Suprapubic skin (tissue), 4 donors: Measurements from ENCODE around the gene GAS6. TPM values are rescaled to one million over a fixed set of nuclear protein-coding genes. Genes with fewer than 3 reads are reported as not detected.
A peak's percentile ranks its signal among the peaks of the same experiment; 100 is the strongest.
"Not testable (repeated sequence)": the region's sequence is repeated elsewhere in the genome, so short reads cannot be mapped to it uniquely, and the experiment has no call there.

Experiments used
- DNase-seq, 2 donors: peaks; one replicate each; pipeline ENCODE4 v3.0.0-alpha.2; 2019; ENCODE audit warnings: low spot score in 2 of 2
- H3K27ac ChIP-seq: fragments of 200-600 bp; sonication (generic); one replicate; pipeline ENCODE4 v1.5.1; 2019
- H3K27me3 ChIP-seq: fragments of 200-600 bp; sonication (generic); one replicate; pipeline ENCODE4 v1.5.1; 2019
- H3K36me3 ChIP-seq: fragments of 200-600 bp; sonication (generic); one replicate; pipeline ENCODE4 v1.5.1; 2019
- H3K4me1 ChIP-seq: fragments of 200-600 bp; sonication (generic); one replicate; pipeline ENCODE4 v1.5.1; 2019
- H3K4me3 ChIP-seq: fragments of 200-600 bp; sonication (generic); one replicate; pipeline ENCODE4 v1.5.1; 2019; ENCODE audit warnings: mild to moderate bottlenecking
- H3K9me3 ChIP-seq: fragments of 200-600 bp; sonication (generic); one replicate; pipeline ENCODE4 v1.5.1; 2019
- EP300 ChIP-seq: sonication (generic); formaldehyde crosslinking; IDR thresholded peaks from one replicate; pipeline ENCODE4 v1.6.1; 2017; ENCODE audit warnings: antibody characterized with exemption
- POLR2A ChIP-seq, 2 donors: fragments of 450-650 bp; IDR thresholded peaks; one replicate each; pipeline ENCODE4 v1.6.1; 2017; ENCODE audit warnings: antibody characterized with exemption in 2 of 2, mild to moderate bottlenecking in 2 of 2, moderate library complexity in 2 of 2
- POLR2AphosphoS5 ChIP-seq, 3 donors: sonication (generic); formaldehyde crosslinking; IDR thresholded peaks; one replicate each; pipeline ENCODE4 v1.6.1; 2017; ENCODE audit warnings: antibody characterized with exemption in 3 of 3
- WGBS: methylation state at CpG from one replicate; pipeline ENCODE4 v1.1.5; 2018; 5-methylcytosine and 5-hydroxymethylcytosine counted together
- total RNA-seq, 4 donors: library from RNA; depleted of rRNA; stranded (reverse); fragments of >200 nt; gene quantifications; one replicate each; pipeline ENCODE4 v1.1.0, GENCODE V29; 2016
- TF ChIP-seq, protein P1 (sequence below), 2 donors: fragments of 200-600 bp in 1 of 2; fragments of 450-650 bp in 1 of 2; sonication (generic) in 1 of 2; IDR thresholded peaks; one replicate each; pipeline ENCODE4 v1.5.1; 2016 to 2019; ENCODE audit warnings: antibody characterized with exemption in 2 of 2, mild to moderate bottlenecking in 1 of 2, moderate library complexity in 1 of 2

GAS6 gene
- total RNA-seq: 100 to 1,000 TPM; 175 to 286 (median 224) TPM

GRCh38 chr13:113863524-113864272, at the start of gene GAS6:
TSS of gene GAS6 (minus strand) at chr13:113864076. CDS start at chr13:113863920, 156 bp downstream.
- H3K27ac ChIP-seq: peak within 1 kb of the TSS; percentile 86
- peak within 1 kb of the TSS; percentile 65 for H3K4me3 ChIP-seq
- 0% methylated on average over 15 of the region's 116 CpGs for WGBS
- H3K36me3 ChIP-seq: no peaks in the 10 kb centered on the region
- no peaks in the 10 kb centered on the region for H3K9me3 ChIP-seq
- H3K4me1 ChIP-seq: peaks cover 39% of the 10 kb centered on the region
- H3K27me3 ChIP-seq: no peaks in the 10 kb centered on the region
- DNase-seq: peak; percentile 76 to 81
- TF ChIP-seq, protein P1, sequence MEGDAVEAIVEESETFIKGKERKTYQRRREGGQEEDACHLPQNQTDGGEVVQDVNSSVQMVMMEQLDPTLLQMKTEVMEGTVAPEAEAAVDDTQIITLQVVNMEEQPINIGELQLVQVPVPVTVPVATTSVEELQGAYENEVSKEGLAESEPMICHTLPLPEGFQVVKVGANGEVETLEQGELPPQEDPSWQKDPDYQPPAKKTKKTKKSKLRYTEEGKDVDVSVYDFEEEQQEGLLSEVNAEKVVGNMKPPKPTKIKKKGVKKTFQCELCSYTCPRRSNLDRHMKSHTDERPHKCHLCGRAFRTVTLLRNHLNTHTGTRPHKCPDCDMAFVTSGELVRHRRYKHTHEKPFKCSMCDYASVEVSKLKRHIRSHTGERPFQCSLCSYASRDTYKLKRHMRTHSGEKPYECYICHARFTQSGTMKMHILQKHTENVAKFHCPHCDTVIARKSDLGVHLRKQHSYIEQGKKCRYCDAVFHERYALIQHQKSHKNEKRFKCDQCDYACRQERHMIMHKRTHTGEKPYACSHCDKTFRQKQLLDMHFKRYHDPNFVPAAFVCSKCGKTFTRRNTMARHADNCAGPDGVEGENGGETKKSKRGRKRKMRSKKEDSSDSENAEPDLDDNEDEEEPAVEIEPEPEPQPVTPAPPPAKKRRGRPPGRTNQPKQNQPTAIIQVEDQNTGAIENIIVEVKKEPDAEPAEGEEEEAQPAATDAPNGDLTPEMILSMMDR (IDR thresholded peaks at IDR 0.05): no peak
- TF ChIP-seq POLR2AphosphoS5 (IDR thresholded peaks at IDR 0.05) (no peak), EP300 (no peak), POLR2A (IDR thresholded peaks at IDR 0.05) (no peak)

DNA sequence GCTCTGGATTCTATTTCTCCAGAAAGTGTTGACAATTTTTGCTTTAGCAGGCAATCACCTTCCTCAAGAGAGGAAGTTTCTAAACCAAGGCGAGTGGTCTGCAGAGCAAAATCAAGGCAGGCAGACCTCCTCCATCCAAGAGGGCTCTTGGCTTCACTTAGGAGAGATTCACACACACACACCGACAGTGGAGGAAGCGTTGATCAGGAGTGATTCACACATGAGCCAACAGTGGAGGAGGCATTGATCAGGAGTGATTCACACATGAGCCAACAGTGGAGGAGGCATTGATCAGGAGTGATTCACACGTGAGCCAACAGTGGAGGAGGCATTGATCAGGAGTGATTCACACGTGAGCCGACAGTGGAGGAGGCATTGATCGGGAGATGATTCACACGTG, 49.5 kb upstream of the GAS6 start:
- not testable (repeated sequence) for H3K36me3 ChIP-seq, DNase-seq, H3K9me3 ChIP-seq, H3K4me1 ChIP-seq, H3K27ac ChIP-seq, H3K4me3 ChIP-seq
- peaks cover 33% of the 10 kb centered on the region for H3K27me3 ChIP-seq
- WGBS: 77% methylated on average over 8 of the region's 8 CpGs

GRCh38 chr13:113912596-113912995, 48.7 kb upstream of the GAS6 start:
- no peak for DNase-seq

GRCh38 chr13:113907635-113908617, 44.0 kb upstream of the GAS6 start:
- Histone ChIP-seq H3K27me3 (no peaks in the 10 kb centered on the region), H3K4me3 (no peak overlapping the region), H3K9me3 (no peaks in the 10 kb centered on the region), H3K27ac (no peak overlapping the region), H3K36me3 (no peaks in the 10 kb centered on the region), H3K4me1 (peaks cover 11% of the 10 kb centered on the region)
- no peak for DNase-seq
- WGBS: 41% methylated on average over 17 of the region's 17 CpGs
- TF ChIP-seq POLR2AphosphoS5 (IDR thresholded peaks at IDR 0.05): no peak
- no peak for TF ChIP-seq POLR2A (IDR thresholded peaks at IDR 0.05)
- no peak for TF ChIP-seq EP300
- TF ChIP-seq, protein P1 (IDR thresholded peaks at IDR 0.05): no peak

More at GRCh38 chr13:113912596-113912995, 48.7 kb upstream of the GAS6 start:
- Histone ChIP-seq H3K9me3 (no peaks in the 10 kb centered on the region), H3K27ac (no peak overlapping the region), H3K36me3 (no peaks in the 10 kb centered on the region), H3K4me1 (peaks cover 11% of the 10 kb centered on the region), H3K27me3 (peaks cover 27% of the 10 kb centered on the region), H3K4me3 (no peak overlapping the region)
- TF ChIP-seq EP300 (no peak), POLR2AphosphoS5 (IDR thresholded peaks at IDR 0.05) (no peak)
- 70% methylated on average over 3 of the region's 3 CpGs for WGBS

- Histone ChIP-seq H3K9me3 (no peaks in the 10 kb centered on the region), H3K27ac (no peak overlapping the region), H3K36me3 (no peaks in the 10 kb centered on the region), H3K4me1 (peaks cover 11% of the 10 kb centered on the region), H3K4me3 (no peak overlapping the region), H3K27me3 (no peaks in the 10 kb centered on the region)
- no peak for DNase-seq
- 80% methylated on average over 4 of the region's 4 CpGs for WGBS
- TF ChIP-seq POLR2AphosphoS5 (IDR thresholded peaks at IDR 0.05): no peak
- TF ChIP-seq POLR2A (IDR thresholded peaks at IDR 0.05): no peak
- no peak for TF ChIP-seq EP300
- TF ChIP-seq, protein P1 (IDR thresholded peaks at IDR 0.05): no peak
These were observed 42.7 kb upstream of the GAS6 start for GRCh38 chr13:113906571-113906970.

- Histone ChIP-seq H3K27me3 (no peaks in the 10 kb centered on the region), H3K36me3 (no peaks in the 10 kb centered on the region), H3K9me3 (no peaks in the 10 kb centered on the region), H3K4me1 (peaks cover 11% of the 10 kb centered on the region), H3K27ac (no peak overlapping the region), H3K4me3 (no peak overlapping the region)
- DNase-seq: no peak
- TF ChIP-seq, protein P1 (IDR thresholded peaks at IDR 0.05): no peak
- TF ChIP-seq EP300 (no peak), POLR2AphosphoS5 (IDR thresholded peaks at IDR 0.05) (no peak)
- 96% methylated on average over 8 of the region's 8 CpGs for WGBS
These were observed 42.1 kb upstream of the GAS6 start for GRCh38 chr13:113905942-113906341.
